K562 (cell line): ENCODE data around the gene TSPYL4.

Source experiments
- BHLHE40 ChIP-seq: IDR thresholded peaks from 2 replicates; pipeline ENCODE4 v1.6.1; 2011; ENCODE audit warnings: low read length, improper control_type of control experiment
- EZH2 ChIP-seq: IDR thresholded peaks from 2 replicates; pipeline ENCODE4 v1.6.1; 2012; ENCODE audit warnings: low read depth, mild to moderate bottlenecking, inconsistent platforms, low read length, borderline replicate concordance
- NR2F6 ChIP-seq: fragments of 450-650 bp; formaldehyde crosslinking; IDR thresholded peaks from 2 replicates; pipeline ENCODE4 v1.4.0; 2020; ENCODE audit warnings: mild to moderate bottlenecking
- NR3C1 ChIP-seq: sonication (generic); formaldehyde crosslinking; IDR thresholded peaks from 2 replicates; pipeline ENCODE4 v1.8.1; 2022; ENCODE audit warnings: missing genetic modification reagents
- TF ChIP-seq, protein P1 (sequence below), 3 experiments: IDR thresholded peaks in 2 of 3; conservative IDR thresholded peaks in 1 of 3; 2 replicates each; pipeline ENCODE4 v1.5.1; 2011 to 2012; ENCODE audit warnings: low read length in 3 of 3, mild to moderate bottlenecking in 3 of 3, control low read depth in 2 of 3, improper control_type of control experiment in 1 of 3, inconsistent platforms in 1 of 3, low read depth in 1 of 3, mixed read lengths in 1 of 3, moderate library complexity in 1 of 3; ENCODE audit not compliant: insufficient read depth in 2 of 3

DNA sequence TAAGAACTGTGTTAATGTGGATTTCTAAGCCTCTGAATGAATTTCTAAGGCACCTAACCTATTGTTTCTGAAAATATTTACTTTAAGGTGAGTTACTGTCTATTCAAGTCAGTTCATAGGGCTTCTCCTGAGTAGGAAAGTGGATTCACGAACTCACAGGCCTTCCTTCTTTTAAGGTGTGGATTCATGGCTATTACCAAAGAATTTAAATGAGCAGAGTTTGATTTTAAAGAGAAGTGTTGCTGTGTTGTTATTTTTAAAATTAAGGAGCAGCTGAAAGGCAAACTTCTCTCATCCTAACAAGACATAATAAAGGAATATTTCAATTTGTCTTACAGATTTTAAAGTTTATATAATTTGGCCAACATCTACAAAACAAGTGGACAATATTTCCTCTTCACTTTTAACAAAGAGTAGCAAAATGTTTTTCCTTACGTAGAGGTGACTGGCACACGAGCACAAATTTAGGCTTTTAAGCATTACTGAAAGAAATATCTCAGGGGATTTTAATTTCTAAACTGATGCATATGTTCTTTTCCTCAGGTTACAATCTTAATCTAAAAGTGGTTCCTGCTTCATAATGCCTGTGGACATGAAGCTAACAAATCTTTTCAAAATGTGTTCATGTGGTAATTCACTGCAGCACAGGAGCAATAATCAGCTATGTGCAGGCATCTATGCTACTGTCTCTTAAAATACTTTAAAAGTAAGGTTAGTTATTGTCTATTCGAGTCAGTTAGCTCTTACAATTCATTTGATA is 602 bp upstream of the TSPYL4 start:
- TF ChIP-seq, protein P1, sequence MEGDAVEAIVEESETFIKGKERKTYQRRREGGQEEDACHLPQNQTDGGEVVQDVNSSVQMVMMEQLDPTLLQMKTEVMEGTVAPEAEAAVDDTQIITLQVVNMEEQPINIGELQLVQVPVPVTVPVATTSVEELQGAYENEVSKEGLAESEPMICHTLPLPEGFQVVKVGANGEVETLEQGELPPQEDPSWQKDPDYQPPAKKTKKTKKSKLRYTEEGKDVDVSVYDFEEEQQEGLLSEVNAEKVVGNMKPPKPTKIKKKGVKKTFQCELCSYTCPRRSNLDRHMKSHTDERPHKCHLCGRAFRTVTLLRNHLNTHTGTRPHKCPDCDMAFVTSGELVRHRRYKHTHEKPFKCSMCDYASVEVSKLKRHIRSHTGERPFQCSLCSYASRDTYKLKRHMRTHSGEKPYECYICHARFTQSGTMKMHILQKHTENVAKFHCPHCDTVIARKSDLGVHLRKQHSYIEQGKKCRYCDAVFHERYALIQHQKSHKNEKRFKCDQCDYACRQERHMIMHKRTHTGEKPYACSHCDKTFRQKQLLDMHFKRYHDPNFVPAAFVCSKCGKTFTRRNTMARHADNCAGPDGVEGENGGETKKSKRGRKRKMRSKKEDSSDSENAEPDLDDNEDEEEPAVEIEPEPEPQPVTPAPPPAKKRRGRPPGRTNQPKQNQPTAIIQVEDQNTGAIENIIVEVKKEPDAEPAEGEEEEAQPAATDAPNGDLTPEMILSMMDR (IDR thresholded peaks at IDR 0.05 in 2 of 3, conservative IDR thresholded peaks at IDR 0.05 in 1 of 3; ENCODE audit: insufficient read depth in 2 of 3, low read depth in 1 of 3, low read length in 3 of 3) = no peak
- TF ChIP-seq NR3C1 (CRISPR knock-in tag) = no peak
- TF ChIP-seq BHLHE40 = no peak
- no peak for TF ChIP-seq NR2F6
- TF ChIP-seq EZH2 = no peak
